ENCODE results near the gene RIOK1. TPM values are rescaled to one million over a fixed set of nuclear protein-coding genes. Genes with fewer than 3 reads are reported as not detected.

Gene RIOK1
- total and polyA plus RNA-seq, 2 of the 8 experiments (the other 6 are each of a cell fraction or from before 2014, with no cell fraction given), result 11.8 to 26.9 TPM

DNA sequence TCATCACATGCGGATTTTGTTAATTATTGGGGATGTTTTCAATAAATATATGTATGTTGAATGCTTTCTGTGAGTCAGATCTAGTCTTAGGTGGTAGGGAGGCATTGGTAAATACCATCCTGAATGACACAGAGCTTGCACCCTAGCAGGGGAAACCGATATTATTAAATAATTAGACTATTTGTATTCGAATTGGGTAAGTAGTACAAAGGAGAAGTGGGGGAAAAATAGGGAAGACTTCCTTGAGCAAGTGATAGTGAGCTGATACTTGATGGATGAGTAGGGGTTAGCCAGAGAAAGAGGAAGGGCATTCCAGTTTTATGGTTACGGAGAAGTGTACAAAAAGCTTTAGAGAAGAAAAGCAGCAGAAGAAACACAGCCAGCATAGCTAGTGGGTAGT, 1.5 kb downstream of the RIOK1 start:
- H2AK5ac ChIP-seq (ENCODE audit: low read depth, low read length), result no peak overlapping the region
- H3K14ac ChIP-seq (ENCODE audit: insufficient read length), result no peak overlapping the region
- DNase-seq (ENCODE audit: low read depth in 1 of 2, low spot score in 2 of 2) (no peak), FAIRE-seq (no peak)
- ChIA-PET CTCF (ENCODE audit: partially characterized antibody) (interaction anchor here (0.6 to 1.7 kb wide), 7 partner anchors 46 to 224 kb away, joined by 3 to 5 read pairs (median 4); no protein-coding TSS in a partner anchor), POLR2A (ENCODE audit: partially characterized antibody) (interaction anchor here (1.0 kb wide), 1 partner anchor 105 kb away, joined by 4 read pairs; no protein-coding TSS in a partner anchor)
- H3K4me2 ChIP-seq (ENCODE audit: insufficient read depth in 1 of 2, low read depth in 2 of 2, low read length in 2 of 2), result peak overlapping the region; percentile 94; a peak in 3 of 4 replicates
- H3K9ac ChIP-seq (replicated peaks in 1 of 4; ENCODE audit: extremely low read depth in 1 of 4, low read depth in 3 of 4, low read length in 3 of 4), result peak overlapping the region in 1 of 4 experiments; percentile 43; a peak in 1 of 7 replicates
- no peak overlapping the region for H2BK120ac ChIP-seq (replicated peaks; ENCODE audit: low read depth, low read length)
- peaks cover 12% of the 10 kb centered on the region for H3K23me2 ChIP-seq (ENCODE audit: low read depth, low read length)
- H4K20me1 ChIP-seq (replicated peaks in 1 of 2; ENCODE audit: control insufficient read depth in 1 of 2, insufficient read depth in 2 of 2, low read length in 2 of 2), result peaks cover 1 to 2% of the 10 kb centered on the region in 2 experiments
- no peak overlapping the region for H2BK15ac ChIP-seq (ENCODE audit: low read length)
- peaks cover 0 to 30% (median 8%) of the 10 kb centered on the region in 4 experiments; a peak in 6 of 8 replicates for H3K36me3 ChIP-seq (ENCODE audit: control insufficient read depth in 2 of 4, insufficient read depth in 4 of 4, low read length in 3 of 4)
- no peak overlapping the region for H3K56ac ChIP-seq (replicated peaks; ENCODE audit: insufficient read length, low read depth, low read length)
- H3K18ac ChIP-seq (ENCODE audit: extremely low read depth, low read length), result no peak overlapping the region
- no peak overlapping the region for H4K8ac ChIP-seq (ENCODE audit: extremely low read depth, insufficient read depth, low read length)
- H3K4me1 ChIP-seq (replicated peaks in 1 of 4; ENCODE audit: control insufficient read depth in 3 of 4, insufficient read depth in 4 of 4, low read length in 3 of 4), result peaks cover 0 to 3% (median 0%) of the 10 kb centered on the region in 4 experiments; a peak in 2 of 7 replicates
- H4K91ac ChIP-seq (replicated peaks; ENCODE audit: insufficient read length, low read length), result no peak overlapping the region
- TF ChIP-seq EZH2 (IDR thresholded peaks at IDR 0.05; ENCODE audit: low read depth, low read length, severe bottlenecking) (no peak), SRF (IDR thresholded peaks at IDR 0.05; ENCODE audit: low read depth, low read length) (no peak), TEAD4 (IDR thresholded peaks at IDR 0.05; ENCODE audit: low read depth, low read length) (no peak), CHD2 (IDR thresholded peaks at IDR 0.05; ENCODE audit: low read length) (no peak), JUN (IDR thresholded peaks at IDR 0.05; ENCODE audit: low read depth, low read length) (no peak), CEBPB (IDR thresholded peaks at IDR 0.05; ENCODE audit: low read depth, low read length) (no peak), SP1 (IDR thresholded peaks at IDR 0.05; ENCODE audit: low read depth, low read length) (no peak), POLR2AphosphoS5 (IDR thresholded peaks at IDR 0.05; ENCODE audit: low read depth, low read length) (no peak), SAP30 (IDR thresholded peaks at IDR 0.05; ENCODE audit: insufficient read depth, insufficient replicate concordance, low read length) (no peak), SUZ12 (IDR thresholded peaks at IDR 0.05; ENCODE audit: low read length) (no peak), NRF1 (IDR thresholded peaks at IDR 0.05; ENCODE audit: low read depth, low read length) (no peak), MAFK (IDR thresholded peaks at IDR 0.05; ENCODE audit: low read depth, low read length) (no peak)
- H4K5ac ChIP-seq (ENCODE audit: insufficient read length, low read depth, low read length), result no peak overlapping the region
- no peak overlapping the region for H2BK5ac ChIP-seq (ENCODE audit: low read depth, low read length)
- WGBS, 2 experiments (ENCODE audit: extremely low coverage in 1 of 2, insufficient coverage in 1 of 2, insufficient read length in 1 of 2, insufficient replicate concordance in 2 of 2, low coverage in 1 of 2, low lambda C conversion rate in 2 of 2, missing lambda C conversion rate in 1 of 2), result 85% methylated on average over 4 of the region's 4 CpGs; no CpG with 5 or more reads in 1 of the 2 experiments
- H3K27me3 ChIP-seq (replicated peaks in 1 of 4; ENCODE audit: control insufficient read depth in 3 of 4, extremely low read depth in 1 of 4, insufficient read depth in 3 of 4, low read length in 3 of 4), result no peaks in the 10 kb centered on the region
- H3K79me2 ChIP-seq (ENCODE audit: control insufficient read depth in 1 of 2, insufficient read depth in 2 of 2, low read length in 2 of 2), result peaks cover 15 to 34% of the 10 kb centered on the region in 2 experiments
- H3K27ac ChIP-seq (ENCODE audit: low read depth, low read length), result no peak overlapping the region
- H3K4me3 ChIP-seq (ENCODE audit: extremely low read depth in 1 of 4, insufficient read depth in 2 of 4, low read depth in 3 of 4, low read length in 4 of 4), result peak overlapping the region in 2 of 4 experiments; percentile 81 to 85; a peak in 4 of 8 replicates
- no peak overlapping the region for H2AFZ ChIP-seq (ENCODE audit: low read length)
- no peaks in the 10 kb centered on the region for H3K79me1 ChIP-seq (ENCODE audit: low read depth, low read length)
- no peak overlapping the region for H3K23ac ChIP-seq (ENCODE audit: insufficient read length)
- H3K4ac ChIP-seq (replicated peaks; ENCODE audit: insufficient read length, low read depth, low read length), result no peak overlapping the region
- H3K9me3 ChIP-seq (ENCODE audit: insufficient read depth in 2 of 2, low read depth in 1 of 2, low read length in 1 of 2), result no peaks in the 10 kb centered on the region
- no peak overlapping the region for H2BK12ac ChIP-seq (ENCODE audit: low read depth, low read length)
- no peak overlapping the region for H2BK20ac ChIP-seq (ENCODE audit: low read length)

All from H1 (cell line).